Panc1 (cell line): ENCODE measurements around the gene FASTKD1. TPM values are rescaled to one million over a fixed set of nuclear protein-coding genes. Genes with fewer than 3 reads are reported as not detected.
A peak's percentile ranks its signal among the peaks of the same experiment; 100 is the strongest.

Experiments
- ATAC-seq: fragments of 200-7000 bp; cut with Tn5 transposase; 2 replicates; pipeline ENCODE4 v1.9.1; 2020; ENCODE audit warnings: mild to moderate bottlenecking, moderate library complexity
- BruUV-seq: library from RNA; stranded (reverse); fragments of 400-500 nt; replicated peaks from 2 replicates; lab custom pipeline; 2021; lab: Mats Ljungman, UMichigan
- CTCF ChIA-PET: fragments of 300-600 bp; sonication (Branson Sonifier 250); formaldehyde crosslinking; loops from one replicate; lab custom pipeline; 2022; ENCODE audit warnings: antibody characterized with exemption; lab: Charles Lee
- POLR2A ChIA-PET: fragments of 300-600 bp; sonication (Branson Sonifier 250); formaldehyde crosslinking; loops from one replicate; lab custom pipeline; 2022; ENCODE audit warnings: antibody characterized with exemption; lab: Charles Lee
- DNase-seq: peaks from one replicate; pipeline ENCODE4 v3.0.0-alpha.2; 2010; ENCODE audit warnings: low read depth, low spot score
- H3K27ac ChIP-seq: 2 replicates; pipeline ENCODE4 v1.5.1; 2011; ENCODE audit warnings: mild to moderate bottlenecking, low read length, inconsistent platforms
- H3K27me3 ChIP-seq: fragments of 200-500 bp; sonication (Bioruptor generic); 2 replicates; pipeline ENCODE4 v1.6.0; 2014; ENCODE audit warnings: low read length, inconsistent platforms; ENCODE audit not compliant: control insufficient read depth, insufficient read depth
- H3K36me3 ChIP-seq: fragments of 200-500 bp; sonication (Bioruptor generic); 2 replicates; pipeline ENCODE4 v1.5.1; 2014; ENCODE audit warnings: inconsistent platforms, mild to moderate bottlenecking, low read length, moderate library complexity; ENCODE audit not compliant: control insufficient read depth, insufficient read depth
- H3K4me1 ChIP-seq: 2 replicates; pipeline ENCODE4 v1.5.1; 2011; ENCODE audit warnings: inconsistent platforms, mild to moderate bottlenecking, low read length, moderate library complexity; ENCODE audit not compliant: control insufficient read depth, insufficient read depth
- H3K4me3 ChIP-seq, 2 experiments: 2 replicates each; pipeline ENCODE4 v1.5.1; 2011 to 2012; ENCODE audit warnings: low read depth in 2 of 2, low read length in 2 of 2, mild to moderate bottlenecking in 2 of 2, inconsistent platforms in 1 of 2, moderate library complexity in 1 of 2
- H3K9me3 ChIP-seq: fragments of 200-500 bp; sonication (Bioruptor generic); 2 replicates; pipeline ENCODE4 v1.5.1; 2014; ENCODE audit warnings: low read depth, mild to moderate bottlenecking, inconsistent platforms, low read length, moderate library complexity; ENCODE audit not compliant: control insufficient read depth, insufficient read depth
- CTCF ChIP-seq: fragments of 450-650 bp; IDR thresholded peaks from 2 replicates; pipeline ENCODE4 v1.5.1; 2017; ENCODE audit warnings: mild to moderate bottlenecking
- POLR2AphosphoS5 ChIP-seq: IDR thresholded peaks from 2 replicates; pipeline ENCODE4 v1.6.1; 2012; ENCODE audit warnings: mild to moderate bottlenecking, low read depth, low read length, moderate library complexity
- REST ChIP-seq, 2 experiments: IDR thresholded peaks; 2 replicates each; pipeline ENCODE4 v1.6.1; 2011 to 2012; ENCODE audit warnings: low read depth in 2 of 2, control low read depth in 1 of 2, low read length in 1 of 2, mild to moderate bottlenecking in 1 of 2, moderate library complexity in 1 of 2; ENCODE audit not compliant: insufficient read depth in 1 of 2
- SIN3A ChIP-seq: IDR thresholded peaks from 2 replicates; pipeline ENCODE4 v1.6.1; 2012; ENCODE audit warnings: low read depth, mild to moderate bottlenecking, low read length, moderate library complexity, borderline replicate concordance; ENCODE audit not compliant: insufficient read depth
- TCF7L2 ChIP-seq: IDR thresholded peaks from 2 replicates; pipeline ENCODE4 v1.6.1; 2011; ENCODE audit warnings: mild to moderate bottlenecking, low read depth, low read length, inconsistent platforms
- in situ Hi-C: cut with HindIII; loops from 2 replicates; pipeline ENCODE4 v1.10.0; 2016; ENCODE audit warnings: low sequenced_read_pairs, low pct_unique_long_range_greater_than_20kb
- intact Hi-C: fragments of 100-400 bp; cut with micrococcal nuclease; formaldehyde crosslinking; loops from one replicate; pipeline ENCODE4 v1.10.0; 2022; ENCODE audit not compliant: unreplicated experiment
- total RNA-seq: library from RNA; stranded (reverse); gene quantifications from one replicate; pipeline ENCODE4 v1.2.1, GENCODE V29; 2021; ENCODE audit not compliant: unreplicated experiment

FASTKD1 gene
- total RNA-seq, 1 experiment from 2014 or later = 37.2 TPM

GRCh38 chr2:169573974-169574299 lies 272 bp upstream of the FASTKD1 start:
- ATAC-seq (no peak), DNase-seq (no peak)
- no peak for TF ChIP-seq CTCF
- TF ChIP-seq REST (IDR thresholded peaks at IDR 0.05; ENCODE audit: insufficient read depth in 1 of 2, low read depth in 2 of 2, low read length in 1 of 2) = no peak
- TF ChIP-seq TCF7L2 = no peak
- TF ChIP-seq SIN3A = no peak
- no peak for TF ChIP-seq POLR2AphosphoS5
- Histone ChIP-seq H3K36me3 (no peaks in the 10 kb centered on the region), H3K9me3 (no peaks in the 10 kb centered on the region), H3K27me3 (no peaks in the 10 kb centered on the region), H3K27ac (no peak overlapping the region), H3K4me3 (peak overlapping the region; percentile 87 to 91), H3K4me1 (peaks cover 13% of the 10 kb centered on the region; the same call in 1 of the 2 replicates)
- ChIA-PET POLR2A (no interaction called here), CTCF (no interaction called here)
- in situ Hi-C loops = no loop called here
- no TSS peak for BruUV-seq
- intact Hi-C loops = no loop called here

- H3K27ac ChIP-seq = peak overlapping the region; percentile 93
- BruUV-seq = no TSS peak
- H3K4me1 ChIP-seq = peaks cover 13% of the 10 kb centered on the region; the same call in 1 of the 2 replicates
- DNase-seq (no peak), ATAC-seq (no peak)
- H3K9me3 ChIP-seq = no peaks in the 10 kb centered on the region
- H3K36me3 ChIP-seq = no peaks in the 10 kb centered on the region
- TF ChIP-seq SIN3A (no peak), POLR2AphosphoS5 (no peak), CTCF (no peak), REST (IDR thresholded peaks at IDR 0.05; ENCODE audit: insufficient read depth in 1 of 2, low read depth in 2 of 2, low read length in 1 of 2) (no peak), TCF7L2 (no peak)
- ChIA-PET CTCF (no interaction called here), POLR2A (interaction anchor here (0.5 to 1.2 kb wide), 4 partner anchors 15 to 172 kb away, joined by 3 to 13 read pairs (median 6); no protein-coding TSS in a partner anchor)
- in situ Hi-C loops (no loop called here), intact Hi-C loops (no loop called here)
- no peaks in the 10 kb centered on the region for H3K27me3 ChIP-seq
- peak overlapping the region; percentile 87 to 91 for H3K4me3 ChIP-seq
Observed at GRCh38 chr2:169572821-169573159, 875 bp downstream of the FASTKD1 start.
